Measurements from ENCODE around the gene RGS3.

The RGS3 gene

DNA sequence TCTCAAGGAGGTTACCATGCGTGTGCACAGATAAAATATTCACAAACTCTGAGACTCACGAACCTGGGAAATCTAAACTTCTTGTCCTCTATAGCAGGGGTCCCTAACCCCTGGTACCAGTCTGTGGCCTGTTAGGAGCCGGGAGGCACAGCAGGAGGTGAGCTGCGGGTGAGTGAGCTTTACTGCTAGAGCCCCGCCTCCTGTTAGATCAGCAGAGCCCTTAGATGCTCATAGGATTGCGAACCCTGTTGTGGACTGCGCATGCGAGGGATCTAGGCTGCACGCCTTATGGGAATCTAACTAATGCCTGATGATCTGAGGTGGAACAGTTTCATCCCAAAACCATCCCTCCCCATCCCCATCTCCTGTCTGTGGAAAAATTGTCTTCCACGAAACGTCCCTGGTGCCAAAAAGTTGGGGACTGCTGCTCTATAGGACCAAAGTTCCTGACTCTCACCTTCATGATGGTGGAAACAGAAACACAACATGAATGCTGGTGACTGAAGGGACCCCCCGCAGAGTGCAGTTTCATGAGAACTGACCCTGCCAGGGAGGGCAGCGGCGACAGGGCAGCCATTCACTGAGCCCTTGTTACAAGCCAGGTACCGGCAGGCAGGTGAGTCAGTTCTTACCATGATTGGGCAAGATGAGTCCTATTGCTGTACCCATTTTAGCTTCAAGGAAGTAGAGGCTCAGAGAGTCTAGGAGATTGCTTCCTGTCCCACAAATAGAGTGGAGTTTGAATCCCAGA, 181.9 kb downstream of the RGS3 start:
- no peak for DNase-seq

DNA sequence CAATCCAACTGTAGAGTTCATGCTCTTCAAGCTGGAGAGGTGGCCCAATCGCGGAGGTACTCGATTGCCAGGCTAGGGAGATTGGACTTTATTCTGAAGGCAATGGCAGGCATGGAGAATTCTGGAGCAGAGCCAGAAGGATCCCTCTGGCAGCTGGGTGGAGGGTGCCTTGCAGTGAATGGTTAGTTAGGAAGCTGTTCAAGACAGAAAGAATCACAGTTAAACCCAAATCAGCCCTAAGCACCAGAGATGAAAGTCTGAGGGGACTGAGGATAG, 182.4 kb downstream of the RGS3 start:
- no peak for DNase-seq

DNA sequence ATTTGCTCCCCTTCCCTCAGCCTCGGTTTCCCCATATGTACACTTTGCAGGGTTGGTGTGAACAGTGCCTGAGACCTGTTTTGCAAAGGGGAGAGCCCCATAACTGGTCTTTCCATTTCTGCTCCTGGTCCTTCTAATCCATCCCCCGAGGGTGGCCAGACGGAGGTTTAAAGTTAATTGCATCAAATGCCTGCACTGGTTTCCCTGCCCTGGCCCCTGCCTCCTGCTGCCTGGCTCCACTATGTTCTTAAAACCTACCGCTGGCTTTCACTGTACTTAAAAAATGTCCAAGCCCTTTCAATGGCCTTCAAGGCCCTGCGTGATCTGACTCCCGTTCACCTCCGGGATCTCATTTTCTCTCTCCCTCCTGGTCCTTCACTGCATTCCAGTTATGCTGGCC, 183.0 kb downstream of the RGS3 start:
- DNase-seq, result no peak
